Hematopoietic multipotent progenitor cell (in vitro differentiated cells): ENCODE results near the gene RUNX2. TPM values are rescaled to one million over a fixed set of nuclear protein-coding genes. Genes with fewer than 3 reads are reported as not detected.

Experiments used
- DNase-seq, 3 donors: peaks; one replicate each; pipeline ENCODE4 v3.0.0-alpha.2; 2011 to 2015; ENCODE audit warnings: low read depth in 2 of 3, low spot score in 2 of 3
- total RNA-seq: library from RNA; depleted of rRNA; stranded (reverse); fragments of >200 nt; gene quantifications from one replicate; pipeline ENCODE4 v1.2.3, GENCODE V29; 2012

Gene RUNX2
- total RNA-seq, 1 donor: 26.1 TPM

GRCh38 chr6:45398075-45398813 lies 70.1 kb downstream of the RUNX2 start:
- no peak for DNase-seq

- no peak for DNase-seq
These were observed 71.9 kb downstream of the RUNX2 start for GRCh38 chr6:45400021-45400420.

- DNase-seq: no peak
These were observed 83.8 kb downstream of the RUNX2 start for GRCh38 chr6:45411959-45412358.

GRCh38 chr6:45415315-45415714 lies 87.2 kb downstream of the RUNX2 start:
- no peak for DNase-seq

- DNase-seq: no peak
These were observed 87.8 kb downstream of the RUNX2 start for GRCh38 chr6:45415788-45416518.

GRCh38 chr6:45416700-45417099 lies 88.6 kb downstream of the RUNX2 start:
- DNase-seq: no peak

GRCh38 chr6:45417436-45417835 lies 89.3 kb downstream of the RUNX2 start:
- DNase-seq: peak in 1 of 3 donors; percentile 47

GRCh38 chr6:45419571-45420082 lies 91.5 kb downstream of the RUNX2 start:
- peak in 2 of 3 donors; percentile 82 to 85 for DNase-seq

- DNase-seq: peak in 1 of 3 donors; percentile 52
These were observed 92.2 kb downstream of the RUNX2 start for GRCh38 chr6:45420083-45420908.

- no peak for DNase-seq
These were observed 93.0 kb downstream of the RUNX2 start for GRCh38 chr6:45420909-45421708.

- DNase-seq: peak in 2 of 3 donors; percentile 64 to 71
These were observed 93.8 kb downstream of the RUNX2 start for GRCh38 chr6:45421709-45422502.

- DNase-seq: peak in 2 of 3 donors; percentile 76 to 77
These were observed 94.5 kb downstream of the RUNX2 start for GRCh38 chr6:45422503-45423110.

- DNase-seq: peak in 1 of 3 donors; percentile 29
These were observed 95.1 kb downstream of the RUNX2 start for GRCh38 chr6:45423111-45423823.

- peak in 1 of 3 donors; percentile 32 for DNase-seq
These were observed 95.8 kb downstream of the RUNX2 start for GRCh38 chr6:45423824-45424450.

- DNase-seq: peak in 1 of 3 donors; percentile 47
These were observed 96.3 kb downstream of the RUNX2 start for GRCh38 chr6:45424451-45424861.

- no peak for DNase-seq
These were observed 98.1 kb downstream of the RUNX2 start for GRCh38 chr6:45426251-45426650.

- DNase-seq: peak in 1 of 3 donors; percentile 46
These were observed 99.6 kb downstream of the RUNX2 start for GRCh38 chr6:45427726-45428125.

GRCh38 chr6:45428727-45429126 lies 100.6 kb downstream of the RUNX2 start:
- no peak for DNase-seq
